Activated CD4-positive, alpha-beta T cell treated with anti-CD3 and anti-CD28 coated beads, Interleukin-10, Interleukin-2, amounts not matched to agents 100 ng/mL and 50 ng/mL, durations not matched to agents 16 hours and 8 hours (primary cell): ENCODE results near the gene CHN2.

Experiments used
- DNase-seq: peaks from one replicate; pipeline ENCODE4 v3.0.0-alpha.2; 2020

Gene CHN2

GRCh38 chr7:29194594-29195427, at the start of gene CHN2:
Gene CHN2 (plus strand): TSS chr7:29194775.
- DNase-seq = peak; percentile 38

GRCh38 chr7:29145553-29146056, 49.0 kb upstream of the CHN2 start:
- no peak for DNase-seq

- DNase-seq = peak; percentile 15
These were observed 48.4 kb upstream of the CHN2 start, which contains the start of gene CPVL for GRCh38 chr7:29146057-29146706. Gene CPVL (minus strand): TSS chr7:29146537. CDS start chr7:29121061, 25,476 bp downstream.

GRCh38 chr7:29146888-29147609, 47.5 kb upstream of the CHN2 start:
- no peak for DNase-seq

- DNase-seq = no peak
These were observed 46.8 kb upstream of the CHN2 start for GRCh38 chr7:29147821-29148220.

GRCh38 chr7:29149036-29149435, 45.5 kb upstream of the CHN2 start:
- DNase-seq = no peak

GRCh38 chr7:29150856-29151255, 43.7 kb upstream of the CHN2 start:
- no peak for DNase-seq

GRCh38 chr7:29154076-29154475, 40.5 kb upstream of the CHN2 start:
- DNase-seq = no peak

GRCh38 chr7:29156907-29157452, 37.6 kb upstream of the CHN2 start:
- DNase-seq = peak; percentile 25

GRCh38 chr7:29158795-29159423, 35.7 kb upstream of the CHN2 start:
- DNase-seq = no peak

GRCh38 chr7:29160080-29160479, 34.5 kb upstream of the CHN2 start:
- DNase-seq = no peak

GRCh38 chr7:29161231-29161630, 33.3 kb upstream of the CHN2 start:
- no peak for DNase-seq

- no peak for DNase-seq
These were observed 32.0 kb upstream of the CHN2 start for GRCh38 chr7:29162577-29162976.

- no peak for DNase-seq
These were observed 30.7 kb upstream of the CHN2 start for GRCh38 chr7:29163854-29164253.

- no peak for DNase-seq
These were observed 26.9 kb upstream of the CHN2 start for GRCh38 chr7:29167721-29168120.

- DNase-seq = no peak
These were observed 23.8 kb upstream of the CHN2 start for GRCh38 chr7:29170781-29171180.

GRCh38 chr7:29173458-29173857, 21.1 kb upstream of the CHN2 start:
- no peak for DNase-seq

- DNase-seq = peak; percentile 35
These were observed 16.5 kb upstream of the CHN2 start for GRCh38 chr7:29177963-29178600.

- no peak for DNase-seq
These were observed 15.5 kb upstream of the CHN2 start for GRCh38 chr7:29179115-29179514.

GRCh38 chr7:29184599-29184998, 10.0 kb upstream of the CHN2 start:
- no peak for DNase-seq

GRCh38 chr7:29185613-29186012, 9.0 kb upstream of the CHN2 start:
- no peak for DNase-seq

GRCh38 chr7:29189743-29190201, 4.8 kb upstream of the CHN2 start:
- DNase-seq = peak; percentile 55
